Right ventricle myocardium inferior (tissue), 1 donor: ENCODE data around the gene CPVL. TPM values are rescaled to one million over a fixed set of nuclear protein-coding genes. Genes with fewer than 3 reads are reported as not detected.

Experiments
- ATAC-seq: fragments of 200-7000 bp; cut with Tn5 transposase; one replicate; pipeline ENCODE4 v1.9.1; 2020; ENCODE audit warnings: mild to moderate bottlenecking, moderate library complexity
- DNase-seq: peaks from one replicate; pipeline ENCODE4 v3.0.0; 2021; ENCODE audit errors: missing footprints
- intact Hi-C: fragments of 100-400 bp; cut with DNase I; formaldehyde crosslinking; loops from one replicate; pipeline ENCODE4 v1.11.0; 2022
- total RNA-seq: library from RNA; stranded (reverse); fragmentation: NEBNext Ultra II Directional; extraction: Animal tissue kit (Norgen Biotek cat#: 25700); gene quantifications from one replicate; pipeline ENCODE4 v1.2.1, GENCODE V29; 2021
- donor health status: DM: no; HTN: yes; CAD: no; lungs with severe emphysema.

CPVL gene
- total RNA-seq, 1 donor from 2014 or later = 50.6 TPM

DNA sequence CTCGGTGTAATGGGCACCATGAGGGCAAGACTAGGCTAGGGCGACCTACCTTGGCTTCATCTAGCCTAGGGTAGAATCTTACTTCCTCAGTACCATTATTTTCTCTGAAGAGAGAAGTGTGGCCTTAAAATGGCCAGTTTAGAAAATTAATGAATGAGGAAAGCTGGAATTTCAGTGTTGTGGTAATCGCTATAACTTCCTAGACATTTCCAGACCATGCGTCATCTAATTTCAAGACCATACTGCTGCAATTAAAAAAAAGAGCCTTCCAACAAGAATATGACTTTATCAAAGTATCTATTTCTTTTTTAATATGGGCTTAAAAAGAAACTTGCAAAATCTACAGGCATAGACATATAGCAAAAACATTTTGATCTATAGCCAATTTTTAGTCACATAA lies 68.5 kb downstream of the CPVL start:
- no peak for ATAC-seq
- intact Hi-C loops = no loop called here

DNA sequence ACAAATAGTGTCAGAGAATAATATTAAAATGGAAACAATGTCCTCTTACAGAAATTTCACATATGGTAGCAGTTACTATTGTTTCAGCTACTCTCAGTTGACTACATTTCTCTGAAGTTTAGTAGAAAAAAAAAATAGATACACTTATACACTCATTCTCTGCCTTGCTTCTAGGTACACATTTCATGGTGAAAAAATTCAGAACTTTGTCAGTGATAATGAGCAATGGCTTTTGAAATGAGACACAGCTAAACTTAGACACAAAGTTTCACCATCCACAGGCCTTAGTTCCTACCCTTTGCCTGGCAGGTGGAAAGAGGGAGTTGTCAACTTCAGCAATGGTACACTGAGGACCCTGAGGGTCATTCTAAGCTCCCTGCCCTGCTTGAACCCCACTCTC lies 69.2 kb downstream of the CPVL start:
- DNase-seq = no peak
- intact Hi-C loops = no loop called here
- no peak for ATAC-seq

More for the DNA sequence above, 68.5 kb downstream of the CPVL start:
- no peak for DNase-seq

DNA sequence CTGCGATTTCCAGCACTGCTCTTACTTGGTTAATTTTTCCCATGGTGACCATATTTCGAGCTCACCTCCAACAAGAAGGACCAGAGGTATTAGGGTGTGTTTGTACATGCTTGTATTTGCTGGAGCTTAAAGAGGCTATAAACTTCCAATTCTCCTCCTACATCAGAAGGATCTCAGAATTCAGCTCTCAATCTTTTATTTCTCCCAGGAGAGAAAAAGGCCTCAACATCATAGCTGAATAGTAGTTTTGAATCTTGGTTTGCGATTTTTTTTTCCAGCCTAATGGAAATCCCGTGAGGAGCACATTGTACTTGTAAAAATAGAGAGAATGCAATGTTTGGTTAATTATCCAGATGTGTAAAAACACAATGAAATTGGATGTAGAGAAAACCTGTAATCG lies 69.7 kb downstream of the CPVL start:
- ATAC-seq (no peak), DNase-seq (no peak)
- intact Hi-C loops = no loop called here

DNA sequence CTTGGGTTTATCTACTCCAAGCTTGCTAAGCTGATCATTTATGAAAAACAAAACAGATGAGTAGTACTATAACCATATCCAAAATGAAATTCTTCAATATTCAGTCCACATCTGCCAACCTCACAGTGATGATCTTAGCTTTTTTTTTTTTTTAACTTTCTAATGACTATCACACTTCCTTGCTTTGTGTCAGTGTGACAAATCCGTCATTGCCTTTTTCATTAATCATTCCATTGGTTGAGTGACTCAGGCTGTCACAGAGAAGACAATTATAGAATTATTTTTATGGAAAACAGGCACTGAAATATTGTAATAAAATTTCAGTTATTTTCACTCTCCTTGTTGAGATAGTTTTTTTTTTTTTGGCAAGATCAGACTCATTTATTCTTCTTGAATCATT lies 70.7 kb downstream of the CPVL start:
- intact Hi-C loops = no loop called here
- ATAC-seq = no peak
- no peak for DNase-seq

GRCh38 chr7:29071203-29071874 lies 75.0 kb downstream of the CPVL start:
- DNase-seq (no peak), ATAC-seq (no peak)
- intact Hi-C loops = no loop called here

- ATAC-seq = no peak
Observed at GRCh38 chr7:29066641-29067040, 79.7 kb downstream of the CPVL start.

GRCh38 chr7:29065181-29065857 lies 81.0 kb downstream of the CPVL start:
- intact Hi-C loops = no loop called here
- no peak for DNase-seq
- no peak for ATAC-seq

More at GRCh38 chr7:29066641-29067040, 79.7 kb downstream of the CPVL start:
- intact Hi-C loops = no loop called here
- DNase-seq = no peak

- DNase-seq (no peak), ATAC-seq (no peak)
- intact Hi-C loops = no loop called here
Observed at GRCh38 chr7:29063872-29064271, 82.5 kb downstream of the CPVL start.

- no peak for DNase-seq
- intact Hi-C loops = no loop called here
- ATAC-seq = no peak
Observed at GRCh38 chr7:29063236-29063635, 83.1 kb downstream of the CPVL start.

DNA sequence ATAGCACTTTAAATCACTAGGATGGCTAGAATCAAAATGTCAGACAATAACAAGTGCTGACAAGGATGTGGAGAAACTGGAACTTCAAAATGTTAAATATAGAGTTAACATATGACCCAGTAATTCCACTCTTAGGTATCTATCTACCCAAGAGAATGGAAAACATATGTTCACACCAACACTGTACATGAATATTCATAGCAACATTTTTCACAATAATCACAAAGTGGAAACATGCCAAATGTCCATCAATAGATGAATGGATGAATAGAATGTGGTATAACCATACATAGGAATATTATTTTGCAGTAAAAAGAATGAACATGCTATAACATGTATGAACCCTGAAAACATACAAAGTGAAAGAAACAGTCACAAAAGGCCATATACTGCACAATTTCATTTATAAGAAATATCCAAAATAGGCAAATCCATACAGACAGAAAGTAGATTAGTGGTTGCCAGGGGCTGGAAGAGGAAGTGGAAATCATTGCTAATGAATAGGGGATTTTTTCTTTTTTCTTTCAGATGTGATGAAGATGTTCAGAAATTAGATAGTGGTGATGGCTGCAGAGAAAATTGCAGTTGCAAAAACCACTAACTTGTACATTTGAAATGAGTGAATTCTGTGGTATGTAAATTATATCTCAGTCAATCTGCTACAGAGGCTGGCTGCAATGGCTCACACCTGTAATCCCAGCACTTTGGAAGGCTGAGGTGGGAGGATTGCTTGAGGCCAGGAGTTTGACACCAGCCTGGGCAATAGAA lies 93.0 kb downstream of the CPVL start:
- no peak for ATAC-seq
- intact Hi-C loops = no loop called here
- no peak for DNase-seq

- ATAC-seq (no peak), DNase-seq (no peak)
- intact Hi-C loops = no loop called here
Observed at GRCh38 chr7:29046978-29047377, 99.4 kb downstream of the CPVL start.

GRCh38 chr7:29045258-29046086 lies 100.9 kb downstream of the CPVL start:
- intact Hi-C loops = no loop called here
- DNase-seq (no peak), ATAC-seq (no peak)

GRCh38 chr7:29044554-29044953 lies 101.8 kb downstream of the CPVL start:
- intact Hi-C loops = no loop called here
- no peak for ATAC-seq
- DNase-seq = no peak

DNA sequence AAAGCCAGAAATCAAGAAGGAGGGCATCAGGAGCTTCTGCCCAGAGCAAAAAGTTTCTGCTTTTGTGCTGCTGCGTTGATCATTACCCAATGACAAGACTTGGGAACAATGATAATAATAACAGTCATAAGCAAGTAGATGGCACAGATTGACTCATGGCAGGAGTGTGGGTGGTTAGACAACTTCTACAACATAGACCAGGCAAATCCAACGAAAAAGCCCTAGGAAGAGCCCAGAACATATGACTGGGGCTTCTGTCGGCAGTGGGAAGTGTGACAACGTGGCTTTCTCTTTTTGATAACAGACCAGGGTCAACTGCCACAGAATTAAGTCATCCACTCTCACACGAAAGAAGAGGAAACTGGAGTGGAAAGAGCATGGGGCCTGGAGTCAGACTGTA lies 102.8 kb downstream of the CPVL start:
- ATAC-seq (no peak), DNase-seq (no peak)
- intact Hi-C loops = no loop called here

DNA sequence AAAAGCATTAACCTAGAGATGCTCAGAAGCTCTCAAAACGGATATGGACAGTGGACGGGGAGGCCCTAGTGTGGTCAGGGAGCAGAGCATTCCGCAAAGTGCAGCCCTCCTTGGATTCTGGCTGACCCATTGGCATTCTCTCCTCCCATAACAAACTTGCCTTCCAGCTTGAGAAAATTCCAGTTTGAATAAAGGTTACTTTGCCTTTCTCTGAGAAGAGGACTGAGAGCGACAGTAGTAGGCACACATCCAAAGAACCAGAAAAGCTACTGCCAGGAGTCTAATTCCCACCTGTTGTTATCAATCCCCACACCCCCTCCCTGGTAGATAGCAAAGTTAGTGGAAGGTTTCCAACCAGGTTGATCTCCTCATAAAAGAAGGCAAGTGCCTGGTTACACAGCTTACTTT lies 103.5 kb downstream of the CPVL start:
- ATAC-seq (no peak), DNase-seq (no peak)
- intact Hi-C loops = no loop called here

GRCh38 chr7:29041991-29042390 lies 104.3 kb downstream of the CPVL start:
- no peak for ATAC-seq
- no peak for DNase-seq
- intact Hi-C loops = no loop called here

DNA sequence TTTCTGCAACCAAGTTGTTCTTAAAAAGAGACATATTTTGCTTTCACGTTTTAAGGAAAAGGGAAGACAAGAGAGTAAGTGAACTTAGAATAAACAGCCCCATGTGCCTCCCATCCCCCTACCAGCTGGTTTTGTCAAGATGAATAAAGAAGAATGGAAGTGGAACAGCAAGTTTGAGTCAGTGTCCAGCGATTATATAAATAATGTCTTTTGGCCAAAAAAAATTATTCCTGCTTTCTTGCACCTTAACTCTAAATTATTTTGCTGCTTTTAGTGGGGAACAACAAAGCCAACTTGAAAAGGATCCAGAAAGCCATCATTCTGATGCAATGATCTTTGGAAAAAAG lies 105.8 kb downstream of the CPVL start:
- no peak for DNase-seq
- ATAC-seq = no peak
- intact Hi-C loops = no loop called here

DNA sequence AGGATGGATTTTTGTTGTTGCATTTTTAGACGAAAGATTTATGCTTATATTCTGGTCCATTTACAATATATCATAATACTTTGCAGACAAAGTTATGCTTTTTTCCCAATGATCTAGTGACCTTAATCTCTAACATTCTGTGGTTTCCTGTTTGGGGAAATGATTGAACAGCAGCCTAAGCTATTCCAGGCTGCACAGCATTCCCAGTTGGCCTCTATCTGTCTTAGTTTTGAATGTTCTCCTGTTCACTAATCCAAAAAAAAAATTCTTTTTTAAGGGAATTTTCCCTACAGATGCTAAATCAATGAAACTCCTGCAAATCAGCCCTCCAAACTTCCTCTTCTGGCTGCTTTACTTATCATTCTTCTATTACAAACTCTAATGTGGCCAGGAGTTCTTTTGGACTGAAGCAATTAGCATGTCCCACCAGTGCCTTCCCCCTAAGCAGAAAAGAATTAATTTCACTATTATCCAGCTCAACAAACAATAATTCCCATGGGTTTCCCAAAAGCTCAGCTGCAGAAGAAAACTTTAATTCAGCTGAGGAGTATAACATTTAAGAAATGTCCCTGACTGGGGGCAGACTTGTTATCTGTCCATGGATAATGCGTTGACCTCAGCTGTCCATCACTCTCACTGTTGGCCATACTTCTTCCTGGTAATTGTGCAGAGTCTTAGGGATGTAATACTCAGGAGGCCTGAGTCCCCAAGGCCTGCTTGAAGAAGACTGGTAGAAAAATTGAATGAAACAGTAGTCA lies 106.3 kb downstream of the CPVL start:
- DNase-seq (no peak), ATAC-seq (peak; percentile 62)
- intact Hi-C loops = loop anchor here (5.0 kb wide), 1 partner anchor 83 kb away; the partner anchor contains the start of gene TRIL
